Testis (tissue), 3 donors: ENCODE data around the gene STX4. TPM values are rescaled to one million over a fixed set of nuclear protein-coding genes. Genes with fewer than 3 reads are reported as not detected.

Experiments
- DNase-seq: peaks from one replicate; pipeline ENCODE4 v3.0.0-alpha.2; 2019
- H3K27ac ChIP-seq, 2 donors: fragments of 200-600 bp; sonication (generic); one replicate each; pipeline ENCODE4 v1.5.1; 2019
- H3K27me3 ChIP-seq: fragments of 200-600 bp; sonication (generic); one replicate; pipeline ENCODE4 v1.5.1; 2019
- H3K36me3 ChIP-seq: fragments of 200-600 bp; sonication (generic); one replicate; pipeline ENCODE4 v1.5.1; 2017; ENCODE audit warnings: low read depth; ENCODE audit errors: missing control alignments
- H3K4me1 ChIP-seq: fragments of 200-600 bp; sonication (generic); one replicate; pipeline ENCODE4 v1.5.1; 2019
- H3K4me3 ChIP-seq, 2 donors: fragments of 200-600 bp; sonication (generic); one replicate each; pipeline ENCODE4 v1.5.1; 2017 to 2019
- H3K9me3 ChIP-seq: fragments of 200-600 bp; sonication (generic); one replicate; pipeline ENCODE4 v1.5.1; 2017
- POLR2A ChIP-seq: fragments of 450-650 bp; IDR thresholded peaks from one replicate; pipeline ENCODE4 v1.6.1; 2017; ENCODE audit warnings: antibody characterized with exemption, mild to moderate bottlenecking, moderate library complexity
- WGBS, 2 donors: methylation state at CpG; one replicate each; pipeline ENCODE4 v1.1.5; 2018; 5-methylcytosine and 5-hydroxymethylcytosine counted together
- intact Hi-C: fragments of 100-400 bp; cut with DNase I; formaldehyde crosslinking; loops from one replicate; pipeline ENCODE4 v1.15.1; 2023; ENCODE audit warnings: low total_unique reads
- polyA plus RNA-seq: library from polyadenylated mRNA; stranded (reverse); fragments of 350-450 nt; fragmentation: Illumina TruSeq; extraction: RNeasy Lipid Tissue Mini Kit (QIAGEN cat#74804); gene quantifications from one replicate; pipeline ENCODE4 v1.2.3, GENCODE V29; 2014; ENCODE audit warnings: low read depth, low replicate concordance; ENCODE audit not compliant: insufficient read depth
- total RNA-seq, 2 donors: library from RNA; depleted of rRNA; stranded (reverse); fragments of >200 nt; gene quantifications; one replicate each; pipeline ENCODE4 v1.2.3, GENCODE V29; 2016
- TF ChIP-seq, protein P1 (sequence below), 3 experiments: fragments of 450-650 bp in 2 of 3; fragments of 200-600 bp in 1 of 3; sonication (generic) in 1 of 3; IDR thresholded peaks; one replicate each; pipeline ENCODE4 v1.5.1; 2016 to 2019; ENCODE audit warnings: antibody characterized with exemption in 3 of 3, mild to moderate bottlenecking in 2 of 3, moderate library complexity in 1 of 3

The STX4 gene
- total and polyA plus RNA-seq, 3 donors from 2014 or later = 37.1 to 56.9 (median 50.9) TPM

DNA sequence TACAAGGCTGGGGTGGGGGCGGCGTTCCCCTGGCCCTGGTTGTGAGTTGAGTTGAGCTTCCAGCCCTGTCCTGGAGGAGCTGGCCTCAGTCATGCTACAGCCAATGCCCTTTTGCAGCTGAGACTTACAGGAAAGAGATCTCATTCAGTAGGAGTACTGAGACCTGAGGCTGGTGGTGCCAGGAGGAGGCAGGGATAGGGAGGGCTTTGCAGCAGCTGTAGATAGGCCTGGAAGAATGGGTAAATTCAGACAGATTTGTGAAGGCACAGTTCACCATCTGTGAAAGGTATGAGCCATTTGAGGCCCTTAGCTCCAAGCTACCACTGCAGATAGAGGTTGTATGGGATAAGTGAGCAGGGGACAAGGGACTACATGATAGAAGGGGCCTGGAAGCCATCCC, 5.6 kb downstream of the STX4 start:
- 94 to 100% methylated on average over 2 of the region's 2 CpGs for WGBS, 2 donors
- Histone ChIP-seq H3K4me1 (no peaks in the 10 kb centered on the region), H3K27me3 (no peaks in the 10 kb centered on the region), H3K36me3 (no peaks in the 10 kb centered on the region), H3K9me3 (no peaks in the 10 kb centered on the region), H3K4me3 (no peak overlapping the region), H3K27ac (no peak overlapping the region)
- TF ChIP-seq POLR2A = no peak
- TF ChIP-seq, protein P1, sequence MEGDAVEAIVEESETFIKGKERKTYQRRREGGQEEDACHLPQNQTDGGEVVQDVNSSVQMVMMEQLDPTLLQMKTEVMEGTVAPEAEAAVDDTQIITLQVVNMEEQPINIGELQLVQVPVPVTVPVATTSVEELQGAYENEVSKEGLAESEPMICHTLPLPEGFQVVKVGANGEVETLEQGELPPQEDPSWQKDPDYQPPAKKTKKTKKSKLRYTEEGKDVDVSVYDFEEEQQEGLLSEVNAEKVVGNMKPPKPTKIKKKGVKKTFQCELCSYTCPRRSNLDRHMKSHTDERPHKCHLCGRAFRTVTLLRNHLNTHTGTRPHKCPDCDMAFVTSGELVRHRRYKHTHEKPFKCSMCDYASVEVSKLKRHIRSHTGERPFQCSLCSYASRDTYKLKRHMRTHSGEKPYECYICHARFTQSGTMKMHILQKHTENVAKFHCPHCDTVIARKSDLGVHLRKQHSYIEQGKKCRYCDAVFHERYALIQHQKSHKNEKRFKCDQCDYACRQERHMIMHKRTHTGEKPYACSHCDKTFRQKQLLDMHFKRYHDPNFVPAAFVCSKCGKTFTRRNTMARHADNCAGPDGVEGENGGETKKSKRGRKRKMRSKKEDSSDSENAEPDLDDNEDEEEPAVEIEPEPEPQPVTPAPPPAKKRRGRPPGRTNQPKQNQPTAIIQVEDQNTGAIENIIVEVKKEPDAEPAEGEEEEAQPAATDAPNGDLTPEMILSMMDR (IDR thresholded peaks at IDR 0.05) = no peak
- DNase-seq = no peak
- intact Hi-C loops = loop anchor here (10.0 kb wide), 1 partner anchor 54 kb away; the partner anchor contains the start of gene HSD3B7

DNA sequence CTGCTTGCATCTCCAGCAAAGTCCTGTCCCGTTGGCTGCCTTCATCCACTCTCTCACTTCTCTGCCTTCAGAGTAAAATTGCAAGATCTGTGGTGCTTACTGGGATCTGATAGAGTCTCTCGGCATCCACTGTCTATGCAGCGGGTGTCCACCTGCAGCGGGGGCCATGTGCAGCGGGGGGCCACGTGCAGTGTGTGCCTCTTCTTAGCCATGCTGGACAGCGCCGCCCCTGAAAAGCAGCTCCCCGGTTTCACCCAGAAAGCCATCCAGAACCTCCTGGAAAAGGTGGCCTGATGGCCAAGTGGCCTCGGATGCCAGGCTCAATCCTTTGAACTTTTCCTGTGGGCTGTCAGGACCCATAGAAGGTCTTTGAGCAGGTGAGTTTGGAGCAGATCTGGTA, 9.5 kb downstream of the STX4 start:
- WGBS, 2 donors = 48 to 76% methylated on average over 10 of the region's 10 CpGs
- Histone ChIP-seq H3K36me3 (no peaks in the 10 kb centered on the region), H3K4me3 (no peak overlapping the region), H3K27ac (no peak overlapping the region), H3K27me3 (no peaks in the 10 kb centered on the region), H3K4me1 (no peaks in the 10 kb centered on the region), H3K9me3 (no peaks in the 10 kb centered on the region)
- no peak for DNase-seq
- TF ChIP-seq, protein P1 (IDR thresholded peaks at IDR 0.05) = no peak
- no peak for TF ChIP-seq POLR2A
- intact Hi-C loops = no loop called here

DNA sequence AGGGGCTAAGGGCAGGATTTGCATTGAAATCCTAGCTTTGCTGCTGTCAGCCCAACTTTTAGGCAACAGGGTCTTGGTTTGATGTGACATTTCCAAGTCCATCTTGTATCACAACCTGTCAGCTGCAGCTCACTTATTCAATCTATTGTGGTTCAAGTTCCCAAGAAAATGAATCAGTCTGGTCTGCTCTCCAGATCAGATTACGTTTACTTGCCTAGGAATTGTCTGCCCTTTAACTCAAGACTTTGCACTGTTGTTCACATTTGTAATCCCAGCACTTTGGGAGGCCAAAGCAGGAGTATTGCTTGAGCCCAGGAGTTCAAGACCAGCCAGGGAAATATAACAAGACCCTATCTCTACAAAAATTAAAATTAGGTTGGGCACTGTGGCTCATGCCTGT, 10.0 kb downstream of the STX4 start:
- 88 to 97% methylated on average over 1 of the region's 1 CpG for WGBS, 2 donors
- no peak for TF ChIP-seq POLR2A
- TF ChIP-seq, protein P1 (IDR thresholded peaks at IDR 0.05) = no peak
- H3K4me1 ChIP-seq = no peaks in the 10 kb centered on the region

DNA sequence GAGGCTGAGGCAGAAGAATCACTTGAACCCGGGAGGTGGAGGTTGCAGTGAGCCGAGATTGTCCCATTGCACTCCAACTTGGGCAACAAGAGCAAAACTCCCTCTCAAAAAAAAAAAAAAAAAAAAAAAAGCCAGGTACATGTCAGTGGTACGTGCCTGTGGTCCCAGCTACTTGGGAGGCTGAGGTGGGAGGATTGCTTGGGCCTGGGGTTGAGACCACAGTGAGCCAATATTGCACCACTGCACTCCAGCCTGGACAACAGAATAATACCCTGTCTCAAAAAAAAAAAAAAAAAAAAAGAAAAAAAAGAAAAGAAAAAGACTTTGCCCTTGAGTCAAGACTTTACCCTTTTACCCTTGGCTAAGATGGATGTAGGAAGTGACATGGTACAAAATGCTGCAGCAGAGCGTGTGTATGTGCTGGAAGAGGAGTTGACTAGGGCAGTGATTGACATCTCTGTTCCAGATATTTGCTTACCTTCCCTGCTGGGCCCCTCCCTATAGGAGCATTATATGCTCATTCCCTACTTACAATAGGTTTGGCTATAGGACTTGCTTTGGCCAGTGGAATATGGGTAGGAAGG, 10.6 kb downstream of the STX4 start:
- intact Hi-C loops = no loop called here

More for the DNA sequence above, 10.0 kb downstream of the STX4 start:
- Histone ChIP-seq H3K36me3 (no peaks in the 10 kb centered on the region), H3K4me3 (no peak overlapping the region), H3K27me3 (no peaks in the 10 kb centered on the region), H3K9me3 (no peaks in the 10 kb centered on the region), H3K27ac (no peak overlapping the region)
- no peak for DNase-seq
- intact Hi-C loops = no loop called here

More for the DNA sequence above, 10.6 kb downstream of the STX4 start:
- H3K27me3 ChIP-seq = no peaks in the 10 kb centered on the region
- WGBS, 2 donors = 81 to 89% methylated on average over 4 of the region's 4 CpGs
- no peaks in the 10 kb centered on the region for H3K4me1 ChIP-seq
- no peaks in the 10 kb centered on the region for H3K9me3 ChIP-seq
- no peaks in the 10 kb centered on the region for H3K36me3 ChIP-seq
- H3K27ac ChIP-seq = no peak overlapping the region
- TF ChIP-seq POLR2A = no peak
- TF ChIP-seq, protein P1 (IDR thresholded peaks at IDR 0.05) = no peak
- no peak for DNase-seq
- H3K4me3 ChIP-seq = no peak overlapping the region
